Activated T-cell treated with anti-CD3 and anti-CD28 coated beads, Interleukin-2, amount 50 U/mL, for 24 hours (primary cell): ENCODE results near the gene GLMP.

Experiments used
- DNase-seq: peaks from one replicate; pipeline ENCODE4 v3.0.0-alpha.2; 2020
- H3K27ac Mint-ChIP-seq: 2 replicates; pipeline ENCODE4 v1.8.0; 2020; ENCODE audit warnings: mild to moderate bottlenecking, mixed read lengths
- H3K27me3 Mint-ChIP-seq: 2 replicates; pipeline ENCODE4 v1.8.0; 2020; ENCODE audit warnings: mixed read lengths
- H3K36me3 Mint-ChIP-seq: 2 replicates; pipeline ENCODE4 v1.8.0; 2020; ENCODE audit warnings: low read depth, mixed read lengths
- H3K4me1 Mint-ChIP-seq: 2 replicates; pipeline ENCODE4 v1.8.0; 2020; ENCODE audit warnings: low read depth, mixed read lengths
- H3K4me3 Mint-ChIP-seq: 2 replicates; pipeline ENCODE4 v1.8.0; 2020; ENCODE audit warnings: mild to moderate bottlenecking, moderate library complexity, mixed read lengths
- H3K9me3 Mint-ChIP-seq: 2 replicates; pipeline ENCODE4 v1.8.0; 2020; ENCODE audit warnings: mixed read lengths

GLMP gene

GRCh38 chr1:156303241-156303640 lies 7.8 kb upstream of the GLMP start:
- H3K4me1 Mint-ChIP-seq, result peaks cover 1% of the 10 kb centered on the region
- H3K4me3 Mint-ChIP-seq, result no peak overlapping the region
- no peaks in the 10 kb centered on the region for H3K9me3 Mint-ChIP-seq
- DNase-seq, result no peak
- no peaks in the 10 kb centered on the region for H3K27me3 Mint-ChIP-seq
- no peak overlapping the region for H3K27ac Mint-ChIP-seq
- H3K36me3 Mint-ChIP-seq, result peaks cover 51% of the 10 kb centered on the region

- H3K4me3 Mint-ChIP-seq, result no peak within 1 kb of the TSS
- H3K27me3 Mint-ChIP-seq, result no peaks in the 10 kb centered on the region
- DNase-seq, result no peak
- peaks cover 16% of the 10 kb centered on the region for H3K36me3 Mint-ChIP-seq
- peak within 1 kb of the TSS; percentile 7 for H3K27ac Mint-ChIP-seq
- H3K9me3 Mint-ChIP-seq, result no peaks in the 10 kb centered on the region
- peaks cover 19% of the 10 kb centered on the region for H3K4me1 Mint-ChIP-seq
Observed at GRCh38 chr1:156298852-156299357, 3.4 kb upstream of the GLMP start, which contains the start of gene VHLL. Gene VHLL (minus strand): TSS chr1:156299307. CDS start chr1:156299189, 118 bp downstream.

- Mint-ChIP-seq H3K4me1 (peaks cover 21% of the 10 kb centered on the region), H3K9me3 (no peaks in the 10 kb centered on the region), H3K4me3 (no peak overlapping the region), H3K27ac (no peak overlapping the region), H3K36me3 (peaks cover 30% of the 10 kb centered on the region), H3K27me3 (no peaks in the 10 kb centered on the region)
- no peak for DNase-seq
Observed at GRCh38 chr1:156293895-156294294, 1.6 kb downstream of the GLMP start.

GRCh38 chr1:156293098-156293434 lies 2.4 kb downstream of the GLMP start:
- H3K27me3 Mint-ChIP-seq, result no peaks in the 10 kb centered on the region
- H3K4me3 Mint-ChIP-seq, result no peak overlapping the region
- H3K9me3 Mint-ChIP-seq, result no peaks in the 10 kb centered on the region
- no peak for DNase-seq
- H3K4me1 Mint-ChIP-seq, result peaks cover 21% of the 10 kb centered on the region
- peak overlapping the region; percentile 69 for H3K27ac Mint-ChIP-seq
- H3K36me3 Mint-ChIP-seq, result peaks cover 37% of the 10 kb centered on the region

GRCh38 chr1:156291226-156292061 lies 4.0 kb downstream of the GLMP start:
- peak overlapping the region; percentile 23 for H3K27ac Mint-ChIP-seq
- peaks cover 41% of the 10 kb centered on the region for H3K36me3 Mint-ChIP-seq
- no peaks in the 10 kb centered on the region for H3K9me3 Mint-ChIP-seq
- H3K27me3 Mint-ChIP-seq, result no peaks in the 10 kb centered on the region
- peak; percentile 44 for DNase-seq
- no peak overlapping the region for H3K4me3 Mint-ChIP-seq
- peaks cover 21% of the 10 kb centered on the region for H3K4me1 Mint-ChIP-seq

- no peak overlapping the region for H3K4me3 Mint-ChIP-seq
- H3K27ac Mint-ChIP-seq, result no peak overlapping the region
- H3K36me3 Mint-ChIP-seq, result peaks cover 55% of the 10 kb centered on the region
- DNase-seq, result no peak
- H3K27me3 Mint-ChIP-seq, result no peaks in the 10 kb centered on the region
- H3K4me1 Mint-ChIP-seq, result peaks cover 12% of the 10 kb centered on the region
- no peaks in the 10 kb centered on the region for H3K9me3 Mint-ChIP-seq
Observed at GRCh38 chr1:156289857-156290256, 5.6 kb downstream of the GLMP start.

- Mint-ChIP-seq H3K27ac (peak overlapping the region; percentile 40), H3K4me3 (no peak overlapping the region), H3K27me3 (no peaks in the 10 kb centered on the region), H3K4me1 (peaks cover 24% of the 10 kb centered on the region), H3K9me3 (no peaks in the 10 kb centered on the region), H3K36me3 (peaks cover 65% of the 10 kb centered on the region)
- DNase-seq, result no peak
Observed at GRCh38 chr1:156286061-156286460, 9.4 kb downstream of the GLMP start.

- Mint-ChIP-seq H3K27ac (no peak overlapping the region), H3K36me3 (peaks cover 68% of the 10 kb centered on the region), H3K4me3 (no peak overlapping the region), H3K27me3 (no peaks in the 10 kb centered on the region), H3K4me1 (peaks cover 30% of the 10 kb centered on the region), H3K9me3 (no peaks in the 10 kb centered on the region)
- no peak for DNase-seq
Observed at GRCh38 chr1:156285437-156285836, 10.0 kb downstream of the GLMP start.

GRCh38 chr1:156284757-156285156 lies 10.7 kb downstream of the GLMP start:
- Mint-ChIP-seq H3K4me1 (peaks cover 35% of the 10 kb centered on the region), H3K4me3 (no peak overlapping the region)

GRCh38 chr1:156284112-156284511 lies 11.4 kb downstream of the GLMP start, which contains the start of gene TMEM79:
Gene TMEM79 (plus strand): TSS chr1:156284325. CDS start chr1:156285227, 902 bp downstream.
- no peaks in the 10 kb centered on the region for H3K27me3 Mint-ChIP-seq
- DNase-seq, result no peak
- no peaks in the 10 kb centered on the region for H3K9me3 Mint-ChIP-seq
- peaks cover 71% of the 10 kb centered on the region for H3K36me3 Mint-ChIP-seq
- H3K4me1 Mint-ChIP-seq, result peaks cover 39% of the 10 kb centered on the region
- H3K4me3 Mint-ChIP-seq, result peak within 1 kb of the TSS; percentile 88
- peak within 1 kb of the TSS; percentile 94 for H3K27ac Mint-ChIP-seq

More at GRCh38 chr1:156284757-156285156, 10.7 kb downstream of the GLMP start:
- no peak for DNase-seq
- no peak overlapping the region for H3K27ac Mint-ChIP-seq
- H3K27me3 Mint-ChIP-seq, result no peaks in the 10 kb centered on the region
- peaks cover 68% of the 10 kb centered on the region for H3K36me3 Mint-ChIP-seq
- no peaks in the 10 kb centered on the region for H3K9me3 Mint-ChIP-seq

GRCh38 chr1:156283521-156283920 lies 12.0 kb downstream of the GLMP start:
- H3K36me3 Mint-ChIP-seq, result peaks cover 72% of the 10 kb centered on the region
- DNase-seq, result no peak
- no peaks in the 10 kb centered on the region for H3K9me3 Mint-ChIP-seq
- H3K27ac Mint-ChIP-seq, result peak overlapping the region; percentile 94
- no peaks in the 10 kb centered on the region for H3K27me3 Mint-ChIP-seq
- peaks cover 39% of the 10 kb centered on the region for H3K4me1 Mint-ChIP-seq
- H3K4me3 Mint-ChIP-seq, result peak overlapping the region; percentile 88

GRCh38 chr1:156282479-156283222 lies 12.8 kb downstream of the GLMP start, which contains the start of gene SMG5:
Gene SMG5 (minus strand): TSS chr1:156282825. CDS start chr1:156282680, 145 bp downstream.
- Mint-ChIP-seq H3K4me3 (peak within 1 kb of the TSS; percentile 88), H3K36me3 (peaks cover 75% of the 10 kb centered on the region), H3K9me3 (no peaks in the 10 kb centered on the region), H3K27ac (peak within 1 kb of the TSS; percentile 94), H3K27me3 (no peaks in the 10 kb centered on the region), H3K4me1 (peaks cover 39% of the 10 kb centered on the region)
- DNase-seq, result peak; percentile 95

- no peaks in the 10 kb centered on the region for H3K9me3 Mint-ChIP-seq
- DNase-seq, result peak; percentile 49
- H3K27me3 Mint-ChIP-seq, result no peaks in the 10 kb centered on the region
- peak overlapping the region; percentile 94 for H3K27ac Mint-ChIP-seq
- H3K4me1 Mint-ChIP-seq, result peaks cover 39% of the 10 kb centered on the region
- peaks cover 83% of the 10 kb centered on the region for H3K36me3 Mint-ChIP-seq
- H3K4me3 Mint-ChIP-seq, result peak overlapping the region; percentile 88
Observed at GRCh38 chr1:156281693-156282478, 13.6 kb downstream of the GLMP start.

GRCh38 chr1:156281281-156281680 lies 14.2 kb downstream of the GLMP start:
- peak overlapping the region; percentile 88 for H3K4me3 Mint-ChIP-seq
- peaks cover 39% of the 10 kb centered on the region for H3K4me1 Mint-ChIP-seq
- peak; percentile 62 for DNase-seq
- H3K36me3 Mint-ChIP-seq, result peaks cover 85% of the 10 kb centered on the region
- no peaks in the 10 kb centered on the region for H3K9me3 Mint-ChIP-seq
- peak overlapping the region; percentile 94 for H3K27ac Mint-ChIP-seq
- H3K27me3 Mint-ChIP-seq, result no peaks in the 10 kb centered on the region
